Peyer's patch (tissue), 4 donors: ENCODE results near the gene MBLAC2. TPM values are rescaled to one million over a fixed set of nuclear protein-coding genes. Genes with fewer than 3 reads are reported as not detected.

Experiments used
- DNase-seq, 3 donors: peaks; one replicate each; pipeline ENCODE4 v3.0.0-alpha.2; 2017 to 2019
- H3K27ac ChIP-seq, 4 donors: fragments of 200-600 bp; sonication (generic); one replicate each; pipeline ENCODE4 v1.5.1; 2016 to 2019
- H3K27me3 ChIP-seq, 2 donors: fragments of 200-600 bp; sonication (generic); one replicate each; pipeline ENCODE4 v1.5.1; 2019
- H3K36me3 ChIP-seq, 3 donors: fragments of 200-600 bp; sonication (generic); one replicate each; pipeline ENCODE4 v1.5.1; 2016 to 2019
- H3K4me1 ChIP-seq, 4 donors: fragments of 200-600 bp; sonication (generic); one replicate each; pipeline ENCODE4 v1.5.1; 2016 to 2019
- H3K4me3 ChIP-seq, 4 donors: fragments of 200-600 bp; sonication (generic); 1 replicate in 3 of 4; 2 replicates in 1 of 4; pipeline ENCODE4 v1.5.1; 2016 to 2019; ENCODE audit warnings: mild to moderate bottlenecking in 1 of 4
- H3K9me3 ChIP-seq, 4 donors: fragments of 200-600 bp; sonication (generic); one replicate each; pipeline ENCODE4 v1.5.1; 2016 to 2019; ENCODE audit warnings: mild to moderate bottlenecking in 1 of 4
- CTCF ChIP-seq, 6 experiments: fragments of 450-650 bp in 4 of 6; fragments of 200-600 bp in 2 of 6; sonication (generic) in 1 of 6; IDR thresholded peaks; one replicate each; pipeline ENCODE4 v1.5.1; 2017 to 2019; ENCODE audit warnings: antibody characterized with exemption in 6 of 6, mild to moderate bottlenecking in 3 of 6, moderate library complexity in 1 of 6
- POLR2A ChIP-seq, 2 donors: fragments of 450-650 bp; IDR thresholded peaks; one replicate each; pipeline ENCODE4 v1.5.1; 2017; ENCODE audit warnings: antibody characterized with exemption in 2 of 2, mild to moderate bottlenecking in 2 of 2, moderate library complexity in 2 of 2
- total RNA-seq, 4 donors: library from RNA; depleted of rRNA; stranded (reverse); fragments of >200 nt; gene quantifications; one replicate each; pipeline ENCODE4 v1.1.0, GENCODE V29; 2016

The MBLAC2 gene
- total RNA-seq, 4 donors from 2014 or later, result 4.1 to 8.1 (median 5.0) TPM

- H3K36me3 ChIP-seq, result no peaks in the 10 kb centered on the region
- no peak for DNase-seq
- H3K4me3 ChIP-seq, result no peak overlapping the region
- TF ChIP-seq CTCF (IDR thresholded peaks at IDR 0.05), result no peak
- no peak for TF ChIP-seq POLR2A (IDR thresholded peaks at IDR 0.05)
- H3K9me3 ChIP-seq, result no peaks in the 10 kb centered on the region
- no peak overlapping the region for H3K27ac ChIP-seq
- H3K27me3 ChIP-seq, result no peaks in the 10 kb centered on the region
- H3K4me1 ChIP-seq, result no peaks in the 10 kb centered on the region
These were observed 31.6 kb upstream of the MBLAC2 start for GRCh38 chr5:90506221-90506620.

- Histone ChIP-seq H3K36me3 (no peaks in the 10 kb centered on the region), H3K4me3 (no peak overlapping the region), H3K27ac (no peak overlapping the region), H3K9me3 (no peaks in the 10 kb centered on the region), H3K4me1 (no peaks in the 10 kb centered on the region), H3K27me3 (no peaks in the 10 kb centered on the region)
- TF ChIP-seq CTCF (IDR thresholded peaks at IDR 0.05) (no peak), POLR2A (IDR thresholded peaks at IDR 0.05) (no peak)
- DNase-seq, result no peak
These were observed 30.2 kb upstream of the MBLAC2 start for GRCh38 chr5:90504743-90505142.

DNA sequence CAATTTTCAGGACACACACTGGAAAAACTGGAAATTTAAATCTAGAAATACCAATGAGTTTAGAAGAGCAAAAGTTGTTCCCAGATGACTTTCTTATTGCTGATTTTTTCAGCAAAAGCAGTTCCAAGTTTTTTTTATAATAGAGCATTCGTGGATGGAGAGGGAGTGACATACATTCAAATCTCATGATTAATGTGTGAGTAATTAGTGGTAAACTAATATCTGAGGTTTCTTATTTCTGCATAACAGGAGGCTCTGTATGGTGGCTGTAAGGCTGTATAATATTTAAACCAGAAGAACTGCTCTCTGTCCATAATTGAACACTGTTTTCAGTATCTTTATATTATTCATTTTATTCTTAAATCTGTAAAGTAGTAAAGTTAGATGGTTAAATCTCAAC is 29.0 kb upstream of the MBLAC2 start:
- H3K9me3 ChIP-seq, result no peaks in the 10 kb centered on the region
- H3K36me3 ChIP-seq, result no peaks in the 10 kb centered on the region
- no peak overlapping the region for H3K4me3 ChIP-seq
- no peaks in the 10 kb centered on the region for H3K27me3 ChIP-seq
- no peak overlapping the region for H3K27ac ChIP-seq
- DNase-seq, result no peak
- no peak for TF ChIP-seq CTCF (IDR thresholded peaks at IDR 0.05)
- no peak for TF ChIP-seq POLR2A (IDR thresholded peaks at IDR 0.05)
- no peaks in the 10 kb centered on the region for H3K4me1 ChIP-seq

DNA sequence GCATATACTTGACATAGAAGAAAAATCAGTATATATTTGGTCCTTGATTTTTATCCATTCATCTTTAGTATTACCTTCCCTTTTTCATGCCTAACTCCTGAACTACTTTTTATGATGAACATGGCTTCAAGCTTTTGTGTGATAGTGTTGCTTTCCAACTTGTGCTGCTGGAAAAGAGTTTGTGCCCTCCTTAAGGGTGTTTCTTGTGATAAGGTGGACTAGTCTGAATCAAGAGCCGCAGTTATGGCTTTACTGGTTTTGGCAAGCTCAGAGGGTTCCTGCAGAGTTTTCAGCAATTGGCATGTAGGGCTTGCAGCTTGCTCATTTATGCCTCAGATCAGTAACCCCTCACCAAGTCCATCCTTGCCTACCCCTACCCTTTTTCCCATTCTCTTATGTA is 20.6 kb upstream of the MBLAC2 start:
- Histone ChIP-seq H3K27ac (no peak overlapping the region), H3K4me1 (no peaks in the 10 kb centered on the region), H3K9me3 (no peaks in the 10 kb centered on the region), H3K27me3 (no peaks in the 10 kb centered on the region), H3K36me3 (no peaks in the 10 kb centered on the region), H3K4me3 (no peak overlapping the region)
- DNase-seq, result no peak
- TF ChIP-seq CTCF (IDR thresholded peaks at IDR 0.05) (no peak), POLR2A (IDR thresholded peaks at IDR 0.05) (no peak)

DNA sequence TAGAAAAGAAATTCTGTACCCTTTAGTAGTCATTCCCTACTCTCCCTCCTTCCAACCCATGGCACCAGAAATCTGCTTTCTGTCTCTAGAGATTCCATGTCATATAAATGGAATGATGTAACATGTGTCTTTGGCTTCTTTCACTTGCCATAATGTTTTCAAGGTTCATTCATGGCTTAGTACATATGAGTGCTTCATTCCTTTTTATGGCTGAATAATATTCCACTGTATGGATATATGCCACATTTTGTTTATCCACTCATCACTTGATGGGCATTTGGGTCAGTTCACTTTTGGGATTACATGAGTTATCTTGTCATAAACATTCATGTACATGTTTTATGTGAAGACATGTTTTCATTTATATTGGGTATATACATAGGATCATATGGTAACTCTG is 19.5 kb upstream of the MBLAC2 start:
- Histone ChIP-seq H3K9me3 (no peaks in the 10 kb centered on the region), H3K27ac (no peak overlapping the region), H3K4me1 (no peaks in the 10 kb centered on the region), H3K27me3 (no peaks in the 10 kb centered on the region), H3K36me3 (no peaks in the 10 kb centered on the region), H3K4me3 (no peak overlapping the region)
- DNase-seq, result no peak
- no peak for TF ChIP-seq CTCF (IDR thresholded peaks at IDR 0.05)
- TF ChIP-seq POLR2A (IDR thresholded peaks at IDR 0.05), result no peak

- no peaks in the 10 kb centered on the region for H3K4me1 ChIP-seq
- H3K36me3 ChIP-seq, result no peaks in the 10 kb centered on the region
- H3K27ac ChIP-seq, result no peak overlapping the region
- TF ChIP-seq POLR2A (IDR thresholded peaks at IDR 0.05) (no peak), CTCF (IDR thresholded peaks at IDR 0.05) (no peak)
- no peak for DNase-seq
- H3K27me3 ChIP-seq, result no peaks in the 10 kb centered on the region
- no peaks in the 10 kb centered on the region for H3K9me3 ChIP-seq
- no peak overlapping the region for H3K4me3 ChIP-seq
These were observed 14.2 kb upstream of the MBLAC2 start for GRCh38 chr5:90488791-90489190.
